M059J (cell line): ENCODE measurements around the gene LGR6. TPM values are rescaled to one million over a fixed set of nuclear protein-coding genes. Genes with fewer than 3 reads are reported as not detected.
A peak's percentile ranks its signal among the peaks of the same experiment; 100 is the strongest.

Experiments
- DNase-seq: peaks from one replicate; pipeline ENCODE4 v3.0.0-alpha.2; 2012; ENCODE audit warnings: low read depth
- total RNA-seq: library from RNA; depleted of rRNA; stranded (reverse); fragments of >200 nt; shearing (Covaris generic); gene quantifications from 2 replicates; pipeline ENCODE4 v1.2.3, GENCODE V29; 2014

LGR6 gene
- total RNA-seq, 1 experiment from 2014 or later, result not detected

- DNase-seq, result no peak
These were observed 7.1 kb downstream of the LGR6 start for GRCh38 chr1:202200669-202201068.

DNA sequence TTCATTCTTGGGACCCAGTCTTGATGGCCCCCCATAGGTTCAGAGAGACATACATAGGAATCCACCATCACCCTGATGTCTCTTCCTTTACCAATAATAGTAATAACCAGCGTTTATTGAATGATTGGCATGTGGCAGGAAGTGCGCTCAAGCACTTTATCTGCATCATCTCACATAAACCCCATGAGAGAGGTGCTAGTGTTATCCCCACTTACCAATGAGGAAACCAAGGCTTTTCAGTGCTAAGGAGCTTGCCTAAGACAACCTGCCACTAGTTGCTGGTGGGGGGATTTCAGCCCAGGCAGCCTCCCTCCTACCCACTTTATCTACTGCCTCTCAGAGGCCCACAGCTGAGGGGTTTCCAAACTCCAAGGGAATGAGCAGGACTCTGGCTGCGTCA, 7.7 kb downstream of the LGR6 start:
- DNase-seq, result no peak

DNA sequence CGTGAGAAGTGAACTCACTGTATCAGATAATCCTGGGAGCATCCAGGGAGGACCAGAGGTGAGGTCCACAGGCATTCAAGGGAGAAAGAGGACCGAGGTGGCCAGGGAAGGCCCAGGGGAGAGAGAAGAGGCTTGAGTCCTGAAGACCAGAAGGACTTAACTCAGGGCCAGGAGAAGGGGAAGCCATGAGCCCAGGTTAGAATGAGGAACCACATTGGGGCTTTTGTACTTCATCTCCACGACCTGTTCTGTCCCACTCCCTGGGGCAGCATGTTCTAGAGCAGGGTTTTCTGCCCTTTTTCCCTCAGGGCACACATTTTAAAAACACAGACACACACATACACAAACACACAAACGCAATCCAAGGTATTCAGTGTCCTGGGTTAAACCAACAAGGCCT, 8.4 kb downstream of the LGR6 start:
- no peak for DNase-seq

DNA sequence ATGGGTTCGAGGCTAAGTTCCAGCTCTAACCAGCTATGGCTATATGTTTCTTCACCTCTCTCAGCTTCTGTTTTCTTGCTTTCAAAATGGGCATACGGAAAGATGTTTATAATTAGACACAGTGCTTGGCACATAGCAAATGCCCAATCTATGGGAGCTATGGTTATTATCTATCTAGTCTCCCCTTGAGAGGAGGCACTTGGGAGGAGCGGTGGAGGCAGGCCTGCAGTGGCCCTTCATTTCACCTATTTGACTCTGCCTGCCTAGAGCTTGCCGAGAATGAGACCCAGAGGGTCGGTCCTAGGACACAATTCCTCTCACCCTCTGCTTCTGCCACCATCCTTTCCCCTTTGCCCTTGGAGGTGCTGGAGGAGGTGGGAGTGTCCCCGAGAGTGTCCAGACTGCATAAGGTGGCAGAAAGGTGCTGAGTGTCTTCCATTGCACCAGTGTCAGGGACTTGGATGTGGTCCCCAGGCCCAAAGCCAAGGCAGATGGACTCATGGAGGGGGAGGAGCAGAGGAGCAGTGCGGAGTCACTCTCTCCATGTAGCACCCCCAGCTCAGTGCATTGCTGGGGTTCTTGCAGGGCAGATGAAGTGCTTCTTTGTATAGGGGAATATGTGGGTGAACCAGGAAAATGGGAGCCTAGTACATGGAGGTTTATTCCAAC, 9.0 kb downstream of the LGR6 start:
- DNase-seq, result no peak

- no peak for DNase-seq
These were observed 9.8 kb downstream of the LGR6 start for GRCh38 chr1:202203238-202204039.

DNA sequence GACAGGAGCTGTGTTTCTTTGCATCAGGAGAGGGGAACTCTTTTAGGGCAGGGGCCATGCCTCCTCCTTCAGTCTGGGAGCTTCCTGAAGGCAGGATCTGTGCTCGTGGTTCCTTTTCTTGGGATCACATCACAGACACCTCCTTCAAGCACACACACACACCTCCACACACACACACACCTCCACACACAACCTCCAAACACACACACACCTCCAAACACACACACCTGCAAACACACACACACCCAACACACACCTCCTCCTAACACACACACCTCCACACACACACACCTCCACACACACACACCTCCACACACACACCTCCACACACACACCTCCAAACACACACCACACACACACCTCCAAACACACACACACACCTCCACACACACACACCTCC, 10.5 kb downstream of the LGR6 start:
- no peak for DNase-seq

DNA sequence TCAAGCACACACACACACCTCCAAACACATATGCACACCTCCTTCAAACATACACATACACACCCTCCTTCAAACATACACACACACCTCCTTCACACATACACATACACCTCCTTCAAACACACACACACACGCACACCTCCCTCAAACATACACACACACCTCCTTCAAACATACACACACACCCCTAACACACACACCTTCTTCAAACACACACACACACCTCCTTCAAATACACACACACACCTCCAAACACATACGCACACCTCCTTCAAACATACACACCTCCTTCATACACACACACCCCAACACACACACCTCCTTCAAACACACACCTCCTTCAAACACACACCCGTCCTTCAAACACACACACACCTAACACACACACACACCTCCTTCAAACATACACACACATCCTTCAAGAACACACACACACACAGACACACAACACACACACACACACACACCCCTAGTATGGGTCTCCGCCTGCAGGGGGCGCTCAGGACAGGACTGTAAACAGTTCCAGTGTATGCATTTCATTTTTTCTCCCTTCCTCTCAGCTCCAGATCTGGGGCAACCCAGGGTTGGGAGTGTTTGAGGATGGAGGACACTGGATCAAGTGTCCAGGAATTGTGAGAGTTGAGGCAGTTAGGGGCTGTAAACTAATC, 12.1 kb downstream of the LGR6 start:
- DNase-seq, result no peak

DNA sequence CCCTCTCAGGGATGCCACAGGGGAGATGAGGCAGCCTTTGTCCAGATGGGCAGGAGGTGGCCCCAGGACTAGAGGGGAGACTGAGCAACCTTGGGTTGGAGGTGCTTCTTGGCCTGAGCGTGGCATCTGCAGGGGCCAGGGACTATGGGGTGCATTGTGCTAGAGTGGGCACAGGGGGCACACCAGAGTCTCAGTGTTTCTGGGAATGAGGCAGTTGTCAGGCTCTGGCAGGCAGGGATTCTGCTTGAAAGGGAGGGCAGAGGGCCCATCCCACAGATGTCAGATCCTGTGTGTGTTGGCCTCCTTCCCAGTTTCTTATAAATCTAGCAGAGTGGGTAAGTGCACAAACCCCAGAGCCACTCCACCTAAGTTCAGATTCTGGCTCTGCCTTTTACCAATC, 13.7 kb downstream of the LGR6 start:
- DNase-seq, result peak; percentile 71

DNA sequence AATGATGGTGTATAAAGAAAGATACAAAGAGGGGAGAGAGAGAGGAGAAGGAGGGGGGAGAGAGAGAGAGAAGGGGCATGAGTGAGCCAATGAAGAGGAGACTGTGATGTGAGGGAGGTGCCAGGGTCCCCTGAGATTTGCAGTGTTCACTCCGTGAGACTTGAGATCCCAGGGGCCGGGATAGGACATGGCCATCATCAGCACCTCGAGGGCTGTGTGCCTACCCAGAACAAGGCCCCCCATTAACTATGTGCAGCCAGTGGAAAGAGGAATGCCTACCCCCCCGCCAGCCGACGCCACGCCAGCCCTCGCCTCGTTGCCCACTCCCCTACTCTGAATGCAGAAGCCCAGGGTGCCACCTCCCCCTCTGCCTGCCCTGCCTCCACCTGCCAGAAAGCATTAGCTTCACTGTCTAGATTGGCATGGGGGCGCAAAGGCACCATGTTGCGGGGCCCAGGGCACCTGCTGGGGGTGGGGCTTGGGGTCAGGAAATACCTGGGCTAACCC, 14.8 kb downstream of the LGR6 start:
- no peak for DNase-seq

GRCh38 chr1:202210385-202210784, 16.8 kb downstream of the LGR6 start:
- peak; percentile 71 for DNase-seq

DNA sequence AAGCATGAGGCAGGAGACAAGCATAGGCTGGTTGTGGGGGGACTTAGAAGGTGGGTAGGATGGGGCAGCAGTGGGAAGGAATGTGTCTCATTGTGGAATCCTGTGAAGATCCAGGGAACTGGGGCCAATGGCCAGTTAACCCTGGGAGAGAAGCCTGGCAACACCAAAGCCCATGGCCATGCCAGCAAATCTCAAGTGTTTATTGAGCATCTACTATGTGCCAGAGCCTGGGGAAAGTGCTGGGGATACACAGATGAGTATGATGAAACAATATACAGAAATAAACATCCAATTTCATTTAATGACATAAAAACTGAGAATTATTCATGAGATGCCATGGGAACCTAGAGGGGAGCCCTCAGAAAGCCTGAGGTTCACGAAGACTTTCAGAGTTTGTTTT, 17.4 kb downstream of the LGR6 start:
- DNase-seq, result no peak

GRCh38 chr1:202212787-202213186, 19.2 kb downstream of the LGR6 start:
- DNase-seq, result no peak

- DNase-seq, result peak; percentile 42
These were observed 19.9 kb downstream of the LGR6 start for GRCh38 chr1:202213361-202214088.

DNA sequence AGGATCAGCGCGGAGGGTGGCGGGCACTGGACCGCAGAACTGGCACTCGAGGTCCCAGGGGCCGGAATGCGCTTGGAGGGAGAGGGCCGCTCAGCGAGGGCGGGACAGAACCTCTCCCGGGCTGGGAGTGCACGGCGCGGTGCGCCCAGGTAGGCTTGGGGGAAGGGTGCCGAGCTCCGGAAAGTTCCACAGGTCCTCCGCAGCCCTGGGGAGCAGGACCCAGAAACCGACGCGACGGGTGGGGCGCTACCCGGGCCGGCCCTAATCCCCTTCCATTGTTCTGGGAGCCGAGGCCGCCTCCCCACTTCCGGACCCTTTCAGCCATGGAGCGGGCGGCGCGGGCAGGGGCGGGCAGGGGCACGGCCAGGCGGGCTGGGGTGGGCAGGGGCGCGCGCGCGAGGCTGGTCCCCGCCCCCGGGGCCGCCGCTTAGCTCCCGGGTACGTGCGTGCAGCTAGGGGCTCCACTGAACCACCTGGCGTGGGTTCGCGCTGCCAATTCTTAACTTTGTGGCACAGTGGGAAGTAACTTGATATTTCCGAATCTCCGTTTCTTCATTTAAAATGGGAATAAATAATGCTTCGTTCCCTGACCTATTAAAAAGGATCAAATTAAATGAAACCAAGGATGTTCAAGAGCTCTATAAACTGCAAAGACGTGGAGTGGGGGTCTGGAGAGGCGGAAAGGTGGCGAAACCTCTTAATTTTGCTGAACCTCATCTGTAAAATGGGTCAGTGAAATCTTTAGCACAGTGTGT, 20.7 kb downstream of the LGR6 start:
- no peak for DNase-seq

DNA sequence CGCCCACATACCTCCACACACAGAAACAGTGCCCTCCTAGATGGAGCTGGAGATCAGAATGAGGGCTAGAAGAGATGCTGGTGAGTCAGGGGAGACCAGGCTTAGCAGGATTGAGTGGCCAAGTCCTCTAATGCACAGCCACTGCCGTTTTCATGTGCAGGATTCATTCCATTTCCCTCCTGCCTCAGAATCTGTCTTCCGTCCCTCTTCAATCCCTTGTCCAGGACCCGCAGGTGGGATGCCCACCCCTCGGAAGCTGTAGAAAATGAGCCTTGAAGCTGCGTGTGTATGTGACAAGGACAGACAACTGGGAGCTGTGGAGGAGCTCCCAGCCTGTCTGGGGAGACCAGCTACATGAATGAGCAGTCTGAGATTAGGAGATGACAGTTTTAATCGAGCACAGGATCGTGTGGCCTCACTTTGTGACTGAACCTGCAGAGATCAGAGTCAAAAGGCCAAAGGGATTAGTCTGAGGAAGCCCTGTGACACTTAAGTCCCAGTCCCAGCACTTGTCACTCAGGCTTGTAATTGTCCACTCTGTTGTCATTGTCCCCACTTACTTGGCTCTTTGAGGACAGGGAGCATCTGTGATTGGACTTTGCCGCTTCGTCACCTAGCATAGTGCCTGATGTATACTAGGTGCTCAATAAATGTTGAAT, 22.0 kb downstream of the LGR6 start:
- DNase-seq, result no peak

GRCh38 chr1:202216691-202217090, 23.1 kb downstream of the LGR6 start:
- no peak for DNase-seq

- DNase-seq, result no peak
These were observed 23.9 kb downstream of the LGR6 start for GRCh38 chr1:202217516-202217915.

GRCh38 chr1:202217951-202218350, 24.4 kb downstream of the LGR6 start:
- DNase-seq, result no peak

DNA sequence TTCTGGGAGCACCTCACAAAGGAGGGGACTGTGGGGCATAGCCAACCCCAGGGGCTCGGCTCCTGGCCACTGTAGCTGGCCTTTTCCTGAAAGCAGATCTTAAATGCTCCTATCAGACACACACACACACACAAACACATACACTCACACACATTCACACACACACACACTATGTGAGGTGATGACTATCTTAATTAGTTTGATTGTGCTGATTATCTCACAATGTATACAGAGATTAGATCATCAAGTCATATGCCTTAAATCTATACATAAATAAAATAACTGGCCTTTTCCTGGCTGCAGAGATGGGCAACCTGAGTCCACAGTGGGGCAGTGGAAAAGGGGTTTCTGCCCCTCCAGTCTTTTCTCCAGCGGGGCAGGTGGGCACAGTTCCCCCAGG, 27.1 kb downstream of the LGR6 start:
- DNase-seq, result no peak
